ENCODE measurements around the gene UBTD2. TPM values are rescaled to one million over a fixed set of nuclear protein-coding genes. Genes with fewer than 3 reads are reported as not detected.

UBTD2 gene
- total RNA-seq, 4 donors from 2014 or later, result 15.9 to 28.6 (median 22.5) TPM

GRCh38 chr5:172162323-172162986 is 121.1 kb downstream of the UBTD2 start:
- no peak overlapping the region for H3K4me3 ChIP-seq (replicated peaks in 1 of 3)
- H3K27me3 ChIP-seq, result no peaks in the 10 kb centered on the region
- no peak overlapping the region for H3K27ac ChIP-seq
- H3K9me3 ChIP-seq, result no peaks in the 10 kb centered on the region
- intact Hi-C loops (cut with DNase I), result no loop called here
- no peaks in the 10 kb centered on the region for H3K36me3 ChIP-seq
- H3K4me1 ChIP-seq, result no peaks in the 10 kb centered on the region
- DNase-seq, result no peak
- 96 to 99% methylated on average over 3 to 4 of the region's 5 CpGs for whole genome bisulfite sequencing, 2 donors
- TF ChIP-seq, protein P1, sequence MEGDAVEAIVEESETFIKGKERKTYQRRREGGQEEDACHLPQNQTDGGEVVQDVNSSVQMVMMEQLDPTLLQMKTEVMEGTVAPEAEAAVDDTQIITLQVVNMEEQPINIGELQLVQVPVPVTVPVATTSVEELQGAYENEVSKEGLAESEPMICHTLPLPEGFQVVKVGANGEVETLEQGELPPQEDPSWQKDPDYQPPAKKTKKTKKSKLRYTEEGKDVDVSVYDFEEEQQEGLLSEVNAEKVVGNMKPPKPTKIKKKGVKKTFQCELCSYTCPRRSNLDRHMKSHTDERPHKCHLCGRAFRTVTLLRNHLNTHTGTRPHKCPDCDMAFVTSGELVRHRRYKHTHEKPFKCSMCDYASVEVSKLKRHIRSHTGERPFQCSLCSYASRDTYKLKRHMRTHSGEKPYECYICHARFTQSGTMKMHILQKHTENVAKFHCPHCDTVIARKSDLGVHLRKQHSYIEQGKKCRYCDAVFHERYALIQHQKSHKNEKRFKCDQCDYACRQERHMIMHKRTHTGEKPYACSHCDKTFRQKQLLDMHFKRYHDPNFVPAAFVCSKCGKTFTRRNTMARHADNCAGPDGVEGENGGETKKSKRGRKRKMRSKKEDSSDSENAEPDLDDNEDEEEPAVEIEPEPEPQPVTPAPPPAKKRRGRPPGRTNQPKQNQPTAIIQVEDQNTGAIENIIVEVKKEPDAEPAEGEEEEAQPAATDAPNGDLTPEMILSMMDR (IDR thresholded peaks at IDR 0.05), result no peak
- no peak for TF ChIP-seq POLR2A (IDR thresholded peaks at IDR 0.05)

- intact Hi-C loops (cut with DNase I), result no loop called here
- Histone ChIP-seq H3K4me1 (no peaks in the 10 kb centered on the region), H3K4me3 (replicated peaks in 1 of 3) (no peak overlapping the region), H3K27me3 (no peaks in the 10 kb centered on the region), H3K9me3 (no peaks in the 10 kb centered on the region), H3K27ac (no peak overlapping the region), H3K36me3 (no peaks in the 10 kb centered on the region)
- no peak for DNase-seq
- 89 to 92% methylated on average over 9 of the region's 9 CpGs for WGBS, 2 donors
- no peak for TF ChIP-seq POLR2A (IDR thresholded peaks at IDR 0.05)
- TF ChIP-seq, protein P1 (IDR thresholded peaks at IDR 0.05), result no peak
These were observed 123.1 kb downstream of the UBTD2 start for GRCh38 chr5:172160506-172160905.

Small RNAs within 50 kb of the gene (small RNA-seq; reads per million reads assigned to genes)
- not detected for gene RF00191

Other genes with a start within 250 kb of the UBTD2 start
- gene STK10, start 95.5 kb downstream of the UBTD2 start, total RNA-seq, result 10 to 100 TPM in 1 of 4 donors, 1 to 10 TPM in 3; 5.5 to 11.6 (median 8.6) TPM
- gene EFCAB9, start 89.6 kb downstream of the UBTD2 start, total RNA-seq, result not detected
- gene SH3PXD2B, start 170.8 kb upstream of the UBTD2 start, total RNA-seq, result 10 to 100 TPM; 13.7 to 27.1 (median 21.1) TPM